OCI-LY7 (cell line): ENCODE results near the gene CNIH1.

ENCODE experiments used
- CTCF ChIP-seq: fragments of 200-600 bp; sonication (generic); conservative IDR thresholded peaks from 2 replicates; pipeline ENCODE4 v1.5.1; 2014; ENCODE audit warnings: mild to moderate bottlenecking, antibody characterized with exemption, low read length, moderate library complexity, mixed read lengths
- EZH2phosphoT487 ChIP-seq: fragments of 200-600 bp; sonication (generic); IDR thresholded peaks from 2 replicates; pipeline ENCODE4 v1.6.1; 2018; ENCODE audit warnings: low read depth, borderline replicate concordance, mild to moderate bottlenecking, mixed run types, antibody characterized with exemption, low read length, moderate library complexity, mixed read lengths

DNA sequence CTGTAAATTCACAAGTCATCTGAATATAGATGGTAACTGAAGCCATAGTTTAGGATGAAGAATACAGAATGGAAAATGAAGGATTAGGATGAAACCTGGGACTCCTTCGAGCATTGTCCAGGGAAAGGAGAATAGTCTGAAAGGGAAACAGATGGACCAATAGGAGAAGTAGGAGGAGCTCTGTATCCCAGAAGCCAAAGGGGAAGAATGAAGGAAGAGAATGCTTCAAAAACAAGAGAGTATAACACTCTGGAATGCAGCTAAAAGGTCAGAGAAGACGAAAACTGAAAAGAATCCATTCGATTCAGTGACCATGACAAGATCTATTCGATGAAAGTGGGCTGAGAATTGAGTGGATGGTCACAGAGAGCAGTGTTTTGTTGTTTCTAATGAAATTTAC, 46.6 kb upstream of the CNIH1 start:
- no peak for TF ChIP-seq CTCF
- no peak for TF ChIP-seq EZH2phosphoT487
